WTC11 (cell line): ENCODE data around the gene CSNK2B. TPM values are rescaled to one million over a fixed set of nuclear protein-coding genes. Genes with fewer than 3 reads are reported as not detected.

Source experiments
- ATAC-seq: fragments of 200-7000 bp; cut with Tn5 transposase; 2 replicates; pipeline ENCODE4 v1.10.0; 2021; ENCODE audit warnings: mild to moderate bottlenecking, moderate library complexity
- CTCF ChIA-PET: fragments of 300-600 bp; sonication (Branson Sonifier 250); formaldehyde crosslinking; loops from one replicate; lab custom pipeline; 2021; ENCODE audit warnings: antibody characterized with exemption; lab: Charles Lee
- POLR2A ChIA-PET: fragments of 350-600 bp; sonication (Branson Sonifier 250); formaldehyde crosslinking; loops from one replicate; lab custom pipeline; 2021; ENCODE audit warnings: antibody characterized with exemption; lab: Charles Lee
- DNase-seq: peaks from one replicate; pipeline ENCODE4 v3.0.0; 2021; ENCODE audit warnings: low spot score
- H3K27ac Mint-ChIP-seq: 2 replicates; pipeline ENCODE4 v1.8.0; 2021; ENCODE audit warnings: mixed read lengths
- H3K27me3 Mint-ChIP-seq: 2 replicates; pipeline ENCODE4 v1.8.0; 2021; ENCODE audit warnings: low read depth, mild to moderate bottlenecking, moderate library complexity, mixed read lengths
- H3K36me3 Mint-ChIP-seq: 2 replicates; pipeline ENCODE4 v1.8.0; 2021; ENCODE audit warnings: mixed read lengths
- H3K4me1 Mint-ChIP-seq: 2 replicates; pipeline ENCODE4 v1.8.0; 2022; ENCODE audit warnings: mixed read lengths
- H3K4me3 Mint-ChIP-seq: 2 replicates; pipeline ENCODE4 v1.8.0; 2021; ENCODE audit warnings: mild to moderate bottlenecking, moderate library complexity, mixed read lengths
- H3K9me3 Mint-ChIP-seq: 2 replicates; pipeline ENCODE4 v1.8.0; 2021; ENCODE audit warnings: mixed read lengths
- AFF4 ChIP-seq: sonication (generic); formaldehyde crosslinking; IDR thresholded peaks from 2 replicates; pipeline ENCODE4 v1.8.1; 2023; ENCODE audit warnings: mild to moderate bottlenecking, missing genetic modification reagents, borderline replicate concordance
- E2F1 ChIP-seq: sonication (generic); formaldehyde crosslinking; IDR thresholded peaks from 2 replicates; pipeline ENCODE4 v1.8.0; 2022; ENCODE audit warnings: mild to moderate bottlenecking, missing genetic modification reagents
- FOXJ3 ChIP-seq: sonication (generic); formaldehyde crosslinking; IDR thresholded peaks from 2 replicates; pipeline ENCODE4 v1.9.0; 2021; ENCODE audit warnings: missing genetic modification reagents, mild to moderate bottlenecking, borderline replicate concordance
- MAX ChIP-seq: sonication (generic); formaldehyde crosslinking; IDR thresholded peaks from 2 replicates; pipeline ENCODE4 v1.8.0; 2022; ENCODE audit warnings: mild to moderate bottlenecking, missing genetic modification reagents
- PRDM15 ChIP-seq: sonication (generic); formaldehyde crosslinking; IDR thresholded peaks from 2 replicates; pipeline ENCODE4 v1.8.0; 2022; ENCODE audit warnings: missing genetic modification reagents
- RORB ChIP-seq: fragments of 250-450 bp; sonication (Bioruptor Pico); IDR thresholded peaks from 2 replicates; pipeline ENCODE4 v1.9.0; 2021; ENCODE audit warnings: mild to moderate bottlenecking
- USF2 ChIP-seq: sonication (generic); formaldehyde crosslinking; IDR thresholded peaks from 2 replicates; pipeline ENCODE4 v1.8.1; 2023; ENCODE audit warnings: mild to moderate bottlenecking, missing genetic modification reagents, moderate library complexity
- ZBTB43 ChIP-seq: sonication (generic); formaldehyde crosslinking; IDR thresholded peaks from 2 replicates; pipeline ENCODE4 v1.8.1; 2023; ENCODE audit warnings: mild to moderate bottlenecking, missing genetic modification reagents
- ZNF281 ChIP-seq: sonication (generic); formaldehyde crosslinking; IDR thresholded peaks from 2 replicates; pipeline ENCODE4 v1.8.0; 2023; ENCODE audit warnings: mild to moderate bottlenecking, missing genetic modification reagents
- total RNA-seq: library from RNA; stranded (reverse); gene quantifications from 3 replicates; pipeline ENCODE4 v1.2.3, GENCODE V29; 2021

CSNK2B gene
- total RNA-seq, 1 experiment from 2014 or later: 183 TPM

- ChIA-PET POLR2A (interaction anchor here (1.3 kb wide), 1 partner anchor 14 kb away, joined by 4 read pairs; no protein-coding TSS in a partner anchor), CTCF (interaction anchor here (0.5 to 2.2 kb wide), 33 partner anchors 9 to 488 kb away, joined by 3 to 20 read pairs (median 4); partner anchors contain the start of genes ABHD16A, APOM, ATP6V1G2 and C6orf47)
- no peak overlapping the region for H3K27ac Mint-ChIP-seq
These were observed 23.6 kb downstream of the CSNK2B start for GRCh38 chr6:31689249-31690110.

GRCh38 chr6:31690231-31691077 is 24.6 kb downstream of the CSNK2B start:
- Mint-ChIP-seq H3K4me1 (no peaks in the 10 kb centered on the region), H3K27me3 (no peaks in the 10 kb centered on the region), H3K4me3 (no peak overlapping the region), H3K27ac (no peak overlapping the region), H3K9me3 (no peaks in the 10 kb centered on the region), H3K36me3 (peaks cover 19% of the 10 kb centered on the region)
- TF ChIP-seq E2F1 (CRISPR knock-in tag) (no peak), USF2 (CRISPR knock-in tag) (no peak), AFF4 (CRISPR knock-in tag) (no peak), ZNF281 (CRISPR knock-in tag) (no peak), MAX (CRISPR knock-in tag) (no peak), FOXJ3 (no peak), ZBTB43 (CRISPR knock-in tag) (no peak)
- ChIA-PET CTCF (interaction anchor here (0.5 to 2.2 kb wide), 35 partner anchors 10 to 487 kb away, joined by 3 to 20 read pairs (median 4); partner anchors contain the start of genes ABHD16A, APOM, ATP6V1G2 and C6orf47), POLR2A (interaction anchor here (1.3 kb wide), 1 partner anchor 13 kb away, joined by 4 read pairs; no protein-coding TSS in a partner anchor)
- ATAC-seq (no peak), DNase-seq (no peak)

More at GRCh38 chr6:31689249-31690110, 23.6 kb downstream of the CSNK2B start:
- TF ChIP-seq PRDM15 (CRISPR knock-in tag): no peak
- TF ChIP-seq RORB (CRISPR knock-in tag): no peak
- TF ChIP-seq, all 79 proteins: peak for 0
- peak; percentile 69 for DNase-seq
- Mint-ChIP-seq H3K9me3 (no peaks in the 10 kb centered on the region), H3K27me3 (no peaks in the 10 kb centered on the region), H3K4me1 (no peaks in the 10 kb centered on the region), H3K36me3 (peaks cover 15% of the 10 kb centered on the region), H3K4me3 (no peak overlapping the region)
- peak; percentile 86 for ATAC-seq
